HG02840 (cell line): ENCODE data around the gene SSBP2.

ENCODE experiments used
- ATAC-seq: cut with Tn5 transposase; IDR thresholded peaks from one replicate; pipeline ENCODE4 v1.9.1; 2021; ENCODE audit warnings: mild to moderate bottlenecking, moderate library complexity, moderate number of reproducible peaks; ENCODE audit not compliant: unreplicated experiment, low FRiP score

SSBP2 gene

GRCh38 chr5:81405126-81405891 lies 345.6 kb downstream of the SSBP2 start:
- ATAC-seq = no peak

GRCh38 chr5:81402192-81402930 lies 348.5 kb downstream of the SSBP2 start:
- no peak for ATAC-seq

- no peak for ATAC-seq
Observed at GRCh38 chr5:81401266-81401665, 349.6 kb downstream of the SSBP2 start.

- no peak for ATAC-seq
Observed at GRCh38 chr5:81400375-81400774, 350.5 kb downstream of the SSBP2 start.

GRCh38 chr5:81398741-81399140 lies 352.2 kb downstream of the SSBP2 start:
- no peak for ATAC-seq

- ATAC-seq = no peak
Observed at GRCh38 chr5:81397176-81397575, 353.7 kb downstream of the SSBP2 start.

GRCh38 chr5:81395262-81395661 lies 355.6 kb downstream of the SSBP2 start:
- ATAC-seq = no peak

- ATAC-seq = no peak
Observed at GRCh38 chr5:81393783-81394718, 356.8 kb downstream of the SSBP2 start, which contains the start of gene ACOT12. TSS of gene ACOT12 (minus strand) at chr5:81394134. CDS start at chr5:81394114, 20 bp downstream.

- no peak for ATAC-seq
Observed at GRCh38 chr5:81393430-81393782, 357.5 kb downstream of the SSBP2 start.

GRCh38 chr5:81389025-81389424 lies 361.9 kb downstream of the SSBP2 start:
- no peak for ATAC-seq

- no peak for ATAC-seq
Observed at GRCh38 chr5:81388169-81388568, 362.7 kb downstream of the SSBP2 start.

- ATAC-seq = no peak
Observed at GRCh38 chr5:81383867-81384266, 367.0 kb downstream of the SSBP2 start.

GRCh38 chr5:81371354-81371876 lies 379.5 kb downstream of the SSBP2 start:
- ATAC-seq = no peak

GRCh38 chr5:81370912-81371311 lies 380.0 kb downstream of the SSBP2 start:
- ATAC-seq = no peak

GRCh38 chr5:81365541-81365940 lies 385.4 kb downstream of the SSBP2 start:
- no peak for ATAC-seq

GRCh38 chr5:81363093-81363871 lies 387.6 kb downstream of the SSBP2 start:
- ATAC-seq = no peak
